Stomach (tissue), 4 donors: Measurements from ENCODE around the gene PCDHGC3.

ENCODE experiments used
- CTCF ChIP-seq, 7 experiments: fragments of 450-650 bp in 4 of 7; fragments of 200-600 bp in 3 of 7; sonication (generic) in 3 of 7; IDR thresholded peaks; one replicate each; pipeline ENCODE4 v1.5.1; 2016 to 2019; ENCODE audit warnings: antibody characterized with exemption in 7 of 7, control low read depth in 2 of 7, mild to moderate bottlenecking in 1 of 7
- POLR2A ChIP-seq, 4 donors: fragments of 450-650 bp; IDR thresholded peaks; one replicate each; pipeline ENCODE4 v1.6.1; 2016; ENCODE audit warnings: antibody characterized with exemption in 4 of 4, control low read depth in 2 of 4, mild to moderate bottlenecking in 1 of 4, moderate library complexity in 1 of 4
- POLR2AphosphoS5 ChIP-seq, 3 donors: sonication (generic); formaldehyde crosslinking; IDR thresholded peaks; one replicate each; pipeline ENCODE4 v1.6.1; 2016; ENCODE audit warnings: antibody characterized with exemption in 3 of 3

DNA sequence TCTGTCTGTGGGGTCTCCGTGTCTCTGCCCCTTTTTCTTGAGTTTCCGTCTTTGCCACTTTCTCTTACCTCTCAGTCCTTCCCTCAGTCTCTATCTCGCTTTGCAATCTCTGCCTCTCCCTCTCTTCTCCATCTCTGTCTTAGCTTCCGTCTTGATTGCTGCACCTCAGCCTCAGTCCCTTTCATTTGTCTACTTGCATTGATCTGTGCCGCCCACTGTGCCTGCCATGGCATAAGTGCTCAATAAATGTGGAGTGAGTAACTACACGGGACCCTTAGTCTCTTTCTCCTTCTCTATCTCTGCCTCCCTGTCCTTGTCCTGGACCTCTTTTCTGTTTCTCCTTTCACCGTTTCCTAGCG is 19.7 kb downstream of the PCDHGC3 start:
- TF ChIP-seq POLR2AphosphoS5 (IDR thresholded peaks at IDR 0.05) (no peak), POLR2A (IDR thresholded peaks at IDR 0.05) (no peak), CTCF (IDR thresholded peaks at IDR 0.05) (no peak)
